Ramos (cell line): ENCODE data around the gene SLC25A5.

Experiments
- in situ Hi-C: fragments of 300-500 bp; cut with MboI; formaldehyde crosslinking; loops from one replicate; pipeline ENCODE4 v1.14.3; 2022; ENCODE audit warnings: low sequenced_read_pairs; ENCODE audit not compliant: unreplicated experiment

Gene SLC25A5

GRCh38 chrX:119502727-119503483 lies 34.7 kb downstream of the SLC25A5 start:
- in situ Hi-C loops, result loop anchor here (25.0 kb wide), 1 partner anchor 384 kb away; the partner anchor contains the start of gene AKAP14

- in situ Hi-C loops, result loop anchor here (25.0 kb wide), 1 partner anchor 384 kb away; the partner anchor contains the start of gene AKAP14
These were observed 35.2 kb downstream of the SLC25A5 start for GRCh38 chrX:119503484-119503861.

- in situ Hi-C loops, result loop anchor here (25.0 kb wide), 1 partner anchor 382 kb away; the partner anchor contains the start of gene AKAP14
These were observed 36.9 kb downstream of the SLC25A5 start for GRCh38 chrX:119505145-119505544.

- in situ Hi-C loops, result loop anchor here (25.0 kb wide), 1 partner anchor 381 kb away; the partner anchor contains the start of gene AKAP14
These were observed 37.7 kb downstream of the SLC25A5 start for GRCh38 chrX:119505945-119506344.

GRCh38 chrX:119507206-119507605 lies 39.0 kb downstream of the SLC25A5 start:
- in situ Hi-C loops, result loop anchor here (25.0 kb wide), 1 partner anchor 380 kb away; the partner anchor contains the start of gene AKAP14

GRCh38 chrX:119512146-119512800 lies 44.0 kb downstream of the SLC25A5 start:
- in situ Hi-C loops, result loop anchor here (10.0 to 25.0 kb wide), 3 partner anchors 223 to 375 kb away; partner anchors contain the start of gene AKAP14

- in situ Hi-C loops, result loop anchor here (10.0 to 25.0 kb wide), 3 partner anchors 219 to 371 kb away; partner anchors contain the start of gene AKAP14
These were observed 48.0 kb downstream of the SLC25A5 start for GRCh38 chrX:119516157-119516702.

GRCh38 chrX:119518371-119518770 lies 50.1 kb downstream of the SLC25A5 start:
- in situ Hi-C loops, result loop anchor here (10.0 to 25.0 kb wide), 3 partner anchors 216 to 369 kb away; partner anchors contain the start of gene AKAP14
